Memory B cell (primary cell): ENCODE results near the gene CEP152.
A peak's percentile ranks its signal among the peaks of the same experiment; 100 is the strongest.

Experiments used
- ATAC-seq: fragments of 150-1000 bp; cut with Tn5 transposase; 2 replicates; pipeline ENCODE4 v1.10.0; 2021; ENCODE audit warnings: low read depth, mild to moderate bottlenecking, moderate library complexity
- DNase-seq, 2 donors: peaks; one replicate each; pipeline ENCODE4 v3.0.0; 2022; ENCODE audit warnings: low spot score in 2 of 2
- H3K27ac Mint-ChIP-seq: one replicate; pipeline ENCODE4 v1.8.0; 2022; ENCODE audit warnings: mild to moderate bottlenecking, moderate library complexity, mixed read lengths
- H3K27me3 Mint-ChIP-seq: one replicate; pipeline ENCODE4 v1.8.0; 2022; ENCODE audit warnings: mixed read lengths
- H3K36me3 Mint-ChIP-seq: one replicate; pipeline ENCODE4 v1.8.0; 2022; ENCODE audit warnings: mild to moderate bottlenecking, mixed read lengths
- H3K4me1 Mint-ChIP-seq: one replicate; pipeline ENCODE4 v1.8.0; 2022; ENCODE audit warnings: mixed read lengths
- H3K4me3 Mint-ChIP-seq: one replicate; pipeline ENCODE4 v1.8.0; 2022; ENCODE audit warnings: mild to moderate bottlenecking, moderate library complexity, mixed read lengths
- H3K9me3 Mint-ChIP-seq: one replicate; pipeline ENCODE4 v1.8.0; 2022; ENCODE audit warnings: mixed read lengths

CEP152 gene

DNA sequence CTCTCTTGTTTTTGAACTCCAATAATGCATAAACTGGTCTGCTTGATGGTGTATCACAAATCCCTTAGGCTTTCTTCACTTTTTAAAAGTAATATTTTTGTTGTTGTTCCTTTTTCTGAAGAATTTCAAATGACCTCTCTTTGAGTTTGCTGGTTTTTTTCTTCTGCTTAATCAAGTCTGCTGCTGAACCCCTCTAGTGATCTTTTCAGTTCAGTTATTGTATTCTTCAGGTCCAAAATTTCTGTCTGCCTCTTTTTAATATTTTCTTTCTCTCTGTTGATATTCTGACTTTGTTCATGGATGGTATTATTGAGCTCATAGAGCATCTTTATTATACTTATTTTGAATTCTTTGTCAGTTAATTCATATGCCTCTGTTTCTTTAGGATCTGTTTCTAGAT is 21.8 kb upstream of the CEP152 start:
- Mint-ChIP-seq H3K27me3 (peaks cover 8% of the 10 kb centered on the region), H3K4me1 (no peaks in the 10 kb centered on the region), H3K4me3 (no peak overlapping the region), H3K9me3 (peaks cover 14% of the 10 kb centered on the region), H3K36me3 (no peaks in the 10 kb centered on the region), H3K27ac (no peak overlapping the region)
- no peak for ATAC-seq
- DNase-seq: no peak

DNA sequence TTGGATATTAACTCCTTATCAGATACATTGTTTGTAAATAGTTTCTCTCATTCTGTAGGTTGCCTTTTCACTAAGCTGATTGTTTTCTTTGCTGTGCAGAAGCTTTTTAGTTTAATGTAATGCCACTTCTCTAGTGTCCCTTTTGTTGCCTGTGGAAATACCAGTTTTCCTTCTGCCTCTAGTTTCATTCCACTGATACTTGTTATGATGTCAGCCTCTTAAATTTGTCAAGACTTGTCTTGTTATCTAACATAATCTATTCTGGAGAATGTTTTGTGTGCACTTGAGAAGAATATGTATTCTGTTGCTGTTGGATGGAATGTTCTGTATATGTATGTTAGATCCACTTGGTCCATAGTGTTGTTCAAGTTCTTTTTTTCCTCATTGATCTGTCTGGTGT is 18.0 kb upstream of the CEP152 start:
- DNase-seq: no peak
- no peak overlapping the region for H3K27ac Mint-ChIP-seq
- H3K27me3 Mint-ChIP-seq: peaks cover 3% of the 10 kb centered on the region
- no peak overlapping the region for H3K4me3 Mint-ChIP-seq
- H3K36me3 Mint-ChIP-seq: no peaks in the 10 kb centered on the region
- no peak for ATAC-seq
- no peaks in the 10 kb centered on the region for H3K4me1 Mint-ChIP-seq
- H3K9me3 Mint-ChIP-seq: peaks cover 12% of the 10 kb centered on the region

DNA sequence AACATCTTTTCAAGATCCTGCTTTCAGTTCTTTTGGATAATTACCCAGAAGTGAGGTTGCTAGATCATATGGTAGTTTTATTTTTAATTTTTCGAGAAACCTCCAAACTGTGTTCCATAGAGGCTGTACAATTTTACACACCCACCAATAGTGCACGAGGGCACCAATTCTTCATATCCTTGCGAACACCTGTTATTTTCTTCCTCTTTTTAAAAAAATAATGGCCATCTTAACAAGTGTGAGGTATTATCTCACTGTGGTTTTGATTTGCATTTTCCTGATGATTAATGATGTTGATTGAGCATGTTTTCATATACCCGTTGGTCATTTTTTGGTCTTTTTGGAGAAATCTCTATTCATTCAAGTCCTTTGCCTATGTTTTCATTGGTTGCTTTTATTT is 17.6 kb upstream of the CEP152 start:
- ATAC-seq (peak; percentile 47), DNase-seq (no peak)

DNA sequence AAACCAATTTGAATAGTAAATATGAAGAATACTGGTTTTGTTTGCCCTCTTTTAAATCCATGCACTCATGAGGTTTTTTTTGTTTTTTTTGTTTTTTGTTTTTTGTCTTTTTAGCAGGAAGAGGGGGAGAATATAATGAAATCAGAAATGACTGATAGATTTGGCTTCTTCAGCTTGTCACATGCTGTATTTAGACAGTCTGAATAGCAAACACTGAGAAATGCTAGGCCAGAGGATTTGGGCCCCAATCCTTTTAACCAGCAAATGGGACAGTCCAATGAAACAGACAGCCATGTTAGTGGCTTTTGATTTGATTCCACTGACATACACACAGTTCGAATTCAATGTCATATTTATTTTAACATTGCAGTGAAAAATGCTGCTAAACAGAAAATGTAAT is 14.2 kb upstream of the CEP152 start:
- Mint-ChIP-seq H3K4me3 (no peak overlapping the region), H3K9me3 (no peaks in the 10 kb centered on the region), H3K27me3 (peaks cover 4% of the 10 kb centered on the region), H3K4me1 (no peaks in the 10 kb centered on the region), H3K27ac (no peak overlapping the region), H3K36me3 (no peaks in the 10 kb centered on the region)
- DNase-seq (no peak), ATAC-seq (no peak)

More for the DNA sequence above, 17.6 kb upstream of the CEP152 start:
- H3K36me3 Mint-ChIP-seq: no peaks in the 10 kb centered on the region
- peaks cover 12% of the 10 kb centered on the region for H3K9me3 Mint-ChIP-seq
- H3K27me3 Mint-ChIP-seq: peaks cover 4% of the 10 kb centered on the region
- no peak overlapping the region for H3K27ac Mint-ChIP-seq
- no peak overlapping the region for H3K4me3 Mint-ChIP-seq
- H3K4me1 Mint-ChIP-seq: no peaks in the 10 kb centered on the region

DNA sequence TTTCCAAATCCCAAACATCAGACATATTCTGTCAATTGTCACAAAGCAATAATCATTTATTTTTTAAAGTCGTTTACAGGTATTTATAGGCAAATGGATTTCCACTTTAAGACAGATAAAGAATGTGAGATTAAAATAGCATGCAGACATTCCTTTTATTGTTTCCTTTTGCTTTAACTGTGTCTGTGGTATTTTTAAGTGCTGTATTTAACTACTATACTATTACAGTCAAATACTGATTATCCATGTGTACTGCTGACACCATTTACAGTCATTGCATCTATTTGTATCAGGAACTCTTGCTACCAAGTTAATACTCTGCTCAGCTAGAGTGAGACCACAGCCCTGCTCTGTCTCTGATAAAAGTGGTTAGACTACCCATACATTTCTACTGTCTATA is 12.8 kb upstream of the CEP152 start:
- ATAC-seq (no peak), DNase-seq (no peak)
- Mint-ChIP-seq H3K9me3 (no peaks in the 10 kb centered on the region), H3K36me3 (no peaks in the 10 kb centered on the region), H3K4me3 (no peak overlapping the region), H3K27ac (no peak overlapping the region), H3K4me1 (no peaks in the 10 kb centered on the region), H3K27me3 (peaks cover 4% of the 10 kb centered on the region)

DNA sequence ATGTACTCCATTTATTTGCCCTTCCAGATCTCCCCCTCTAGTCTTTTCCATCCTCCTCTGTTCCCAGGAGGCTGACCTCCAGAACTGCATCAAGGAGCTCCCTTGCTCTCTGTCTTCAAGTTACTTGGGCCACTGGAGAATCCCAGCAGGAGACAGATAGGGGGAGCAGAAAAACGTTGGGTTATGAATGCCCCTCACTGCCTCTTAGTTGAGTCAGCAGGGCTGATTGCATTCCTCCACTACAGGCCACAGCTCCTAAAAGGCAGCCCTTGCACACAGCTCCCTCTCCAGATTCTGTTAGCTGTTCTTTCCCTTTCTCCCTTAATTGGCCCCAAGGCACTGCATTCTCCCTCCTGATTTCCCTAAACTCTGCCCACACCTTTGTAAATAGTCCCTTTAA is 12.4 kb upstream of the CEP152 start:
- Mint-ChIP-seq H3K4me1 (no peaks in the 10 kb centered on the region), H3K4me3 (no peak overlapping the region), H3K9me3 (no peaks in the 10 kb centered on the region), H3K27ac (no peak overlapping the region), H3K27me3 (peaks cover 4% of the 10 kb centered on the region), H3K36me3 (no peaks in the 10 kb centered on the region)
- ATAC-seq: no peak
- DNase-seq: no peak

DNA sequence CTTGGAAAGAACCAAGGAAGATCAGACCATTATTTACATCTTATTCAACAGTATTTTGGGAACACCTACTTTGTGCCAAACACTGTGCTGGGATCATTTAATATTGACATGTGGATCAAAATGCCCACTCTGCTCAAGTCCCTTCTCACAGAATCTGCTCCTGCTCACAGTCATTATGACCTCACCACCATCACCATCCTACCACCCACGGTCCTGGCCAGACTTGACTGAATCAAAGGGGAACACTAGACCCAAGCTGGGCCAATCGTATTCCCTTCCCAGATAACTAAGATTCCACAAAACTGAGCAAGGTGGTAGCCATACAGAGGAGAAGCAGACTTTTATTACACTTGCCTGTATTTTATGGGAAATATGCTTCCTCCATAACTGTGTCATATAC is 3.4 kb upstream of the CEP152 start:
- no peak for DNase-seq
- peaks cover 4% of the 10 kb centered on the region for H3K27me3 Mint-ChIP-seq
- no peaks in the 10 kb centered on the region for H3K9me3 Mint-ChIP-seq
- no peak overlapping the region for H3K27ac Mint-ChIP-seq
- H3K4me1 Mint-ChIP-seq: peaks cover 14% of the 10 kb centered on the region
- no peak overlapping the region for H3K4me3 Mint-ChIP-seq
- no peak for ATAC-seq
- no peaks in the 10 kb centered on the region for H3K36me3 Mint-ChIP-seq

DNA sequence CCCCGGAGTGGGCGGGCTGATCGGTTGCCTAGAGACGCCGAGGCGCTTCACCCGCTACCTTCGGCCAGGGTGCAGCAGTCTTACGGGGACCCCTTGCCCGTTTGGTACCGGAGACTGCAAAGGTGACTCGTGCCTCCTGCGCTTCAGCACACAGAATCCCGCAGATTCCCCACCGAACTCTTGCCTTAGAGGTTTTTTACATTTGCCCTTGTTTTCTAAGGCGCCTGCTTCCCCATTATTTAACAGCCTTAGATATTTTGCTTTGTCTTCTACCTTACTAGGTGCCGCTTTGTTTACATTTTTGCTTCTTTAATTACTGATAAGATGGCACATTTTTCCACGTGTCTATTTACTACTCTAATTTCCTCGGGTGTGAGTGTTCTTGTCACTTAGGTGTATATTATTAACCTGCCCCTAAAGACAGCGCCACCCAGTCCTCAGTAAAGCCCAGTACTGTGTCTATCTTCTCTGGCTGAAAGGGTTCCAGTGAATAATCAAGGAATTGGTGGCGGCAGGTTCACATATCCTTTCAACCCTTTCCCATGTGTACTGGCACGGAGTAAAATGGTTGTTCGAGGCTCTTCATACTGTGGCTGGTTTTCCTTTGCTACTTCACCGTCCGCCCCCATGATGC is 573 bp upstream of the CEP152 start:
- Mint-ChIP-seq H3K27ac (peak overlapping the region; percentile 84), H3K27me3 (peaks cover 4% of the 10 kb centered on the region), H3K4me3 (peak overlapping the region; percentile 96), H3K36me3 (no peaks in the 10 kb centered on the region), H3K9me3 (no peaks in the 10 kb centered on the region), H3K4me1 (peaks cover 20% of the 10 kb centered on the region)
- no peak for DNase-seq
- ATAC-seq: peak; percentile 0

DNA sequence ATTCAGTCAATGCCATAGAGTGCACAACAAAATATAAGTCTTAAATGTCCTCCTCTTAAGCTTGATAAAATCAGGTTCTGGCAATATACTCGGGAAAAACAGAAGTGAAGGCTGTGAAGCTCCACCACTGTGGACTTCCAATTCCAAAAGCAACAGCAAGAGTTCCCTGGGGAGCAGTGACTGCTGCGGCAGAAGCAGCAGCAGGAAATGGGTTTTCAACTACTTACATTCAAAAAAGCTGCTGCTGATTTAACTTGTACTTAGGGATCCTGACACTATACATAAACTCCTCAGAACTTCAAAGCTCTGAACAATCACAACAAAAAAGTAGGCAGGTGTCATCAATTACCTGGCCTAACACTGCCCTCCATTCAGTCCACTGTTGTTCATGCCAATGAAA is 4.7 kb downstream of the CEP152 start:
- no peak for ATAC-seq
- peaks cover 10% of the 10 kb centered on the region for H3K36me3 Mint-ChIP-seq
- H3K4me1 Mint-ChIP-seq: peaks cover 23% of the 10 kb centered on the region
- H3K27me3 Mint-ChIP-seq: no peaks in the 10 kb centered on the region
- H3K4me3 Mint-ChIP-seq: no peak overlapping the region
- no peak for DNase-seq
- no peaks in the 10 kb centered on the region for H3K9me3 Mint-ChIP-seq
- peak overlapping the region; percentile 68 for H3K27ac Mint-ChIP-seq

DNA sequence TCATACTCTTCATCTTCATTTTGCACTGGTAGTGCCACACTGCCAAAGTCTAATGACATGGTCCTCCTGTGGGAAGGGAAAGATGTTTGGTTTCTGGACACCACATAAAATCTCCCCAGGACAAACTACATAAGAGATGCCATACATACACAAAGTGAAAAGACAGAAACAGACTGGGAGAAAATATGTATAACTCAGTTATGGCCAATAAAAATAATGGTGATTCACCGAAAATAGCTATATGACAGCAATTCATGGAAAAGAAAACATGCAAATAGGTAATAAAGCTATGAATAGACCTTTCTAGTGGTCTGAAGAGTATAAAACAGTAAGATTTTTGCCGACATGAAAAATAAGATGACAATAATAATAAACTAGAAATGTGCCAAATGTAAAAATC is 5.3 kb downstream of the CEP152 start:
- Mint-ChIP-seq H3K4me3 (no peak overlapping the region), H3K4me1 (peaks cover 24% of the 10 kb centered on the region), H3K27me3 (no peaks in the 10 kb centered on the region), H3K36me3 (peaks cover 10% of the 10 kb centered on the region), H3K27ac (no peak overlapping the region), H3K9me3 (no peaks in the 10 kb centered on the region)
- no peak for DNase-seq
- no peak for ATAC-seq

DNA sequence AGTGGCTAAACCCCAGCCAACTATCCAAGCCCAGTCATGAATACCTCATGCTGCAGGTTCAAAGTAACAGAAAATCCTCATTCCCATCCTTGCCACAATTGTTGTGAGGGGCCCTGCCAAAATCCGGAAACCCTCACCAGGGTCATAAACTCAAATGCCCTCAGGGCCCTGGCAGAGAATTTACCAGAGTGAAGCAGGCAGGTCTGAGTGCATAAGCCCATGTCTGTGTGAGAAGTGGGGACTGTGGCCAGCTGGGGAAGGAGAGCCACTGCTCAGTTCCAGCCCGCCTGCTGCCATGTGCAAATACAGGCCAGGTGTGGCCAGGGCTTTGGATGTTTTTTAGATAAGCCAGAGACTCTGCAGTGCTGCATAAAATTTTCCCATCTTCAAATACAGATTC is 7.0 kb downstream of the CEP152 start:
- Mint-ChIP-seq H3K36me3 (peaks cover 10% of the 10 kb centered on the region), H3K27ac (no peak overlapping the region), H3K4me1 (peaks cover 18% of the 10 kb centered on the region), H3K27me3 (no peaks in the 10 kb centered on the region), H3K4me3 (no peak overlapping the region), H3K9me3 (no peaks in the 10 kb centered on the region)
- DNase-seq (no peak), ATAC-seq (no peak)

DNA sequence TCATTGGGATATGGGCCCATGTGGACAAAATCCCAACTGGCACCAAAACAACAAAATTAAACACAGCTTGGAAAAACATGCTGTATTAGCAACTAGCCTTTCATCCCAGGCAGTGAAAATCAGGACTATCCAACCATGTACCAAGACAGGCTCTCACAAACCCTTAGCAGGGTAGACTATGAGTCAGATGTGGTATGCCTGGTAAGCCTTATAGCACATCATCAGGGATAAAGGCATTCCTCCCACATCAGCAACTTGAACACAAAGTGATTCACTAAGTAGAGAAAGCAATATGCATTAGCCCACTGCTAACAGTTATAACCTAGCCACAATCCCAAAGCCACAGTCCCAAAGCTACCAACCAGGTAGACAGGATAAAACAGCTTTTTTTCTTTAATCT is 8.0 kb downstream of the CEP152 start:
- DNase-seq (no peak), ATAC-seq (no peak)
- Mint-ChIP-seq H3K4me1 (peaks cover 18% of the 10 kb centered on the region), H3K27me3 (no peaks in the 10 kb centered on the region), H3K4me3 (no peak overlapping the region), H3K36me3 (peaks cover 10% of the 10 kb centered on the region), H3K27ac (no peak overlapping the region), H3K9me3 (no peaks in the 10 kb centered on the region)

DNA sequence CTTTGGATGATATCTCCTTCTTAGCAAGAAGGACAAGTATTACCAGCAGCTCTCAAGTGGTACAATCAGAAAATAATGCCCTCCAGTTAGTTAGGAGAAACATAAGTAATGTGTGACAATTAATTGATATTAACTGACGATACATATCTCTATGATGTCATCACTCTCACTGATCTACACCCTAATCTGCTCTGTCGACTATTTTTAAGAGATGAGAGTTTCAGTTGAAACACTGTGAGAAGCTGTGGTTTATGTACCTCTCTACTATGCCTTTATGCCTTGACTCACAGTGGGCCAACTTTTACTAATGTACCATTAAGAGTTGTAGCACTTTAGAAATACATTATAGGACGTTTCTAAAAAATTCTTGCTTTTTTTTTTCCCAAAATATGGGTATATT is 8.6 kb downstream of the CEP152 start:
- no peaks in the 10 kb centered on the region for H3K9me3 Mint-ChIP-seq
- DNase-seq: no peak
- H3K4me3 Mint-ChIP-seq: no peak overlapping the region
- peaks cover 13% of the 10 kb centered on the region for H3K36me3 Mint-ChIP-seq
- peaks cover 18% of the 10 kb centered on the region for H3K4me1 Mint-ChIP-seq
- H3K27me3 Mint-ChIP-seq: no peaks in the 10 kb centered on the region
- no peak for ATAC-seq
- H3K27ac Mint-ChIP-seq: no peak overlapping the region

DNA sequence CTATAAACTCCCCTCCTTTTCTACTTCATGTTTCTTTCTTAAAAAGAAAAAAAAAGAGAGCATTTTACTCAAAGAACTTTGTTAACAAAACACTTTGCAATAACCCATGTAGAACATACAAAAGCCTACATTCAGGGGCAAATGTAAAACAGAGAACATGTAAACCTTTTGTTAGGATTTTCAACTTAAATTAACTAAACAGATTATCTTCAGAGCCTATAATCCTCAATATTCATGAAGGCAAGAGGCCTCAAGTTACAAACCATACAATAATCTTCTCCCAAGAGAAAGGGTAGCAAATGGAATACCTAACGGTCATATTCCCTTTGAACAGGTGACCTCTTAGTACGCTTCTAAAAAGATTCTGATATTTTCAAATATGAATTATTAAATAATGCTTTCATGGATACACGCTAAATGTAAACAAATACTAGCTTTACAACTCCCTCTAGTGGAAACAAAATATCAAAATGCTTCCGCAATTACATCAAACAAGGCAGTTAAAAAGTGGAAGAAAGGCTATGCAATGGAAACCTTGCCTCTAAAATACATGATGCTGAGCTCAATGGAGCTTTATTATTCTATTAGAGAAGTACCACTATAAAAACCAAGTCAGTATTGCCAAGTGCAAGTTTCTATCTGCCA is 9.9 kb downstream of the CEP152 start:
- Mint-ChIP-seq H3K4me3 (no peak overlapping the region), H3K4me1 (peaks cover 7% of the 10 kb centered on the region), H3K36me3 (peaks cover 15% of the 10 kb centered on the region)

DNA sequence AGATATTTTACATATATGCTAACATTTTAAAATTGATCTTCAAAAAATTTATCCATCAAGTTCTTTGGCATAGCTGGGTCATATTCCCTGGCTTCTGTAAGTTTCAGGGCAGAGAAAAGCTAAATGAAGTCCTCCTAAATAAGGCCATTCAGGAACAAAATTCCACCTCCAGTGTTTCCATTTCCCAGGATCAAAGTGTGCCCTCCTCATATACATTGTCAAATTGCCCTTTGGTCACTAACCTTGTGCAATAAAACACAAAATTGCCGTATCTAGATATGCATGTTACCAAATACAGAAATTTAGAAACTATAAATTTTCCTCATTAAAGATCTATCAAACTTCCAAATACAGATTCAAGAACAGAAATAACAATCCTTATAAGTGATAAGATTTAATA is 10.6 kb downstream of the CEP152 start:
- Mint-ChIP-seq H3K27ac (no peak overlapping the region), H3K9me3 (no peaks in the 10 kb centered on the region), H3K36me3 (peaks cover 14% of the 10 kb centered on the region), H3K4me3 (no peak overlapping the region), H3K4me1 (peaks cover 3% of the 10 kb centered on the region), H3K27me3 (no peaks in the 10 kb centered on the region)
- DNase-seq (no peak), ATAC-seq (no peak)

More for the DNA sequence above, 9.9 kb downstream of the CEP152 start:
- Mint-ChIP-seq H3K9me3 (no peaks in the 10 kb centered on the region), H3K27me3 (no peaks in the 10 kb centered on the region), H3K27ac (no peak overlapping the region)
- ATAC-seq: no peak
- no peak for DNase-seq
